ENCODE results near the gene GZMB.

DNA sequence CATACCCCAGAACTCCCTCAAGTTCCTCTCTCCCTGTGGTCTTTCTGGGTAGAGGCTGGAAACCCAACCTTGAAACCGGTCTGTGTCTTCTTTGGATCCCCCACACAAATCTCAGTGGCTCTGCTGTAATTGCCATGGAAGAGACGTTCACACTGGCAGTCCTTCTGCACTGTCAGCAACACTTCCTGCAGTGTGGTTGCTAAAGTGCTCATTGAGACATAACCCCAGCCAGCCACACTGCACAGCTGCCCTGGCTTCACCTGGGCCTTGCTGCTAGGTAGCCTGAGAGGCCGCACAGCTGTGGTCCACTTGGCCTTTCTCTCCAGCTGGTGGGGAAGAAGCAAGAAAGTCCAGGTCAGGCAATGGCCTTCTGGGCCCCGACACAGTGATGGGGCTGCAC lies 26.9 kb downstream of the GZMB start:
- TF ChIP-seq POLR2A (IDR thresholded peaks at IDR 0.05; ENCODE audit: low read length) (no peak), GATA1 (IDR thresholded peaks at IDR 0.05; ENCODE audit: low read depth, low read length) (no peak)
